Neural cell (in vitro differentiated cells): Measurements from ENCODE around the gene PLXNA3. TPM values are rescaled to one million over a fixed set of nuclear protein-coding genes. Genes with fewer than 3 reads are reported as not detected.

ENCODE experiments used
- H2AFZ ChIP-seq: fragments of 200-600, 300-800 bp; sonication (generic), shearing (Covaris generic); 2 replicates; pipeline ENCODE4 v1.6.0; 2014; ENCODE audit warnings: low read depth, mild to moderate bottlenecking, antibody characterized with exemption, low read length, moderate library complexity
- H3F3A ChIP-seq: fragments of 200-600 bp; shearing (Covaris generic); 2 replicates; pipeline ENCODE4 v1.6.1; 2016; ENCODE audit warnings: mild to moderate bottlenecking, moderate library complexity, mixed read lengths, antibody characterized with exemption, low read length; ENCODE audit not compliant: insufficient read depth, poor library complexity, severe bottlenecking
- H3K27ac ChIP-seq: fragments of 200-600, 300-800 bp; sonication (generic), shearing (Covaris generic); 2 replicates; pipeline ENCODE4 v1.5.1; 2014; ENCODE audit warnings: mild to moderate bottlenecking, low read length, moderate library complexity
- H3K27me3 ChIP-seq: fragments of 300-800, 200-600 bp; sonication (generic), shearing (Covaris generic); 2 replicates; pipeline ENCODE4 v1.6.0; 2014; ENCODE audit warnings: mild to moderate bottlenecking, low read depth, low read length, moderate library complexity; ENCODE audit not compliant: insufficient read depth
- H3K36me3 ChIP-seq: fragments of 300-800, 200-600 bp; sonication (generic), shearing (Covaris generic); 2 replicates; pipeline ENCODE4 v1.5.1; 2014; ENCODE audit warnings: mild to moderate bottlenecking, antibody characterized with exemption, low read length, moderate library complexity; ENCODE audit not compliant: insufficient read depth
- H3K4me2 ChIP-seq: fragments of 300-800, 200-600 bp; sonication (generic), shearing (Covaris generic); 2 replicates; pipeline ENCODE4 v1.6.0; 2014; ENCODE audit warnings: mild to moderate bottlenecking, low read length
- H3K4me3 ChIP-seq: fragments of 300-800, 200-600 bp; sonication (generic), shearing (Covaris generic); 2 replicates; pipeline ENCODE4 v1.5.1; 2014; ENCODE audit warnings: mild to moderate bottlenecking, low read length, moderate library complexity
- H3K79me2 ChIP-seq: fragments of 200-600 bp; shearing (Covaris generic); replicated peaks from 2 replicates; pipeline ENCODE4 v1.6.0; 2014; ENCODE audit warnings: mild to moderate bottlenecking, low read length, moderate library complexity; ENCODE audit not compliant: insufficient read depth
- H3K9ac ChIP-seq: fragments of 300-800, 200-600 bp; sonication (generic), shearing (Covaris generic); 2 replicates; pipeline ENCODE4 v1.6.1; 2016; ENCODE audit warnings: mild to moderate bottlenecking, low read length, mixed read lengths
- H3K9me2 ChIP-seq: fragments of 200-600 bp; shearing (Covaris generic); 2 replicates; pipeline ENCODE4 v1.6.1; 2016; ENCODE audit warnings: mild to moderate bottlenecking, low read length, mixed read lengths; ENCODE audit not compliant: insufficient read depth
- H3K9me3 ChIP-seq: fragments of 200-600, 300-800 bp; sonication (generic), shearing (Covaris generic); 2 replicates; pipeline ENCODE4 v1.6.1; 2016; ENCODE audit warnings: mild to moderate bottlenecking, mixed run types, low read length, moderate library complexity, mixed read lengths
- H4K20me1 ChIP-seq: fragments of 200-600 bp; shearing (Covaris generic); 2 replicates; pipeline ENCODE4 v1.6.1; 2016; ENCODE audit warnings: mild to moderate bottlenecking, mixed run types; ENCODE audit not compliant: insufficient read depth
- EP300 ChIP-seq: fragments of 450-650 bp; conservative IDR thresholded peaks from 2 replicates; pipeline ENCODE4 v1.6.1; 2014; ENCODE audit warnings: antibody characterized with exemption, mild to moderate bottlenecking, moderate library complexity; ENCODE audit not compliant: poor library complexity, severe bottlenecking
- EZH2 ChIP-seq: fragments of 200-600, 300-800 bp; shearing (Covaris generic), sonication (generic); IDR thresholded peaks from 2 replicates; pipeline ENCODE4 v1.6.1; 2014; ENCODE audit warnings: antibody characterized with exemption, low read length, borderline replicate concordance, mild to moderate bottlenecking; ENCODE audit not compliant: insufficient read depth, poor library complexity, severe bottlenecking
- MXI1 ChIP-seq: fragments of 450-650 bp; conservative IDR thresholded peaks from 2 replicates; pipeline ENCODE4 v1.6.1; 2014; ENCODE audit warnings: antibody characterized with exemption, mild to moderate bottlenecking; ENCODE audit not compliant: poor library complexity, severe bottlenecking
- POLR2AphosphoS5 ChIP-seq: IDR thresholded peaks from 2 replicates; pipeline ENCODE4 v1.6.1; 2012
- RAD21 ChIP-seq: fragments of 450-650 bp; conservative IDR thresholded peaks from 2 replicates; pipeline ENCODE4 v1.6.1; 2014; ENCODE audit warnings: antibody characterized with exemption, mild to moderate bottlenecking, moderate library complexity
- REST ChIP-seq: IDR thresholded peaks from 2 replicates; pipeline ENCODE4 v1.6.1; 2012; ENCODE audit warnings: borderline replicate concordance
- SMC3 ChIP-seq: fragments of 450-650 bp; conservative IDR thresholded peaks from 2 replicates; pipeline ENCODE4 v1.6.1; 2014; ENCODE audit warnings: antibody characterized with exemption, mild to moderate bottlenecking, moderate library complexity; ENCODE audit not compliant: poor library complexity
- TAF1 ChIP-seq: IDR thresholded peaks from 2 replicates; pipeline ENCODE4 v1.6.1; 2012; ENCODE audit warnings: low read depth
- polyA plus RNA-seq: library from polyadenylated mRNA; depleted of rRNA; stranded (reverse); fragments of >200 nt; gene quantifications from 2 replicates; pipeline ENCODE4 v1.2.3, GENCODE V29; 2014
- TF ChIP-seq, protein P1 (sequence below): fragments of 450-650 bp; IDR thresholded peaks from 2 replicates; pipeline ENCODE4 v1.5.1; 2014; ENCODE audit warnings: antibody characterized with exemption, mild to moderate bottlenecking, moderate library complexity; ENCODE audit not compliant: poor library complexity, severe bottlenecking

Gene PLXNA3
- polyA plus RNA-seq, 1 donor from 2014 or later, result 17.2 TPM

DNA sequence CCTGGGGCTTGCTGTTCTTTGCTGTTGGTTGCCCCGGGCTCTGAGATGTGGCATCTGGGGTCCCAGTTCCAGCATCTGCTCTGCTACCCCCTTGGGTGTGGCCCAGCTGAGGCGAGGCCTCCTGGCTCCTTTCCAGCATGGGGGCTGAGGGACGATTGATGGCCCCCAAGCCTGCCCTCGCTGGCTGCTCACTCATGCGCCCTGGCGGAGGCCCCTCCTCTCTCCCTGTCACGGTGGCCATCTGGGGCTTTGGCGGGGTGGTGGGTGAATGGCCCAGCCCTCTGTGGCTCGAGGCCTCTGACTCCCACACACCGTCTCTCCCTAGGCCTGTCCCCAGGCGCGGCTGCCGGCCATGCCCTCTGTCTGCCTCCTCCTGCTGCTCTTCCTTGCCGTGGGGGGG, 1.8 kb downstream of the PLXNA3 start:
- no peak for TF ChIP-seq RAD21
- no peak for TF ChIP-seq TAF1
- TF ChIP-seq, protein P1, sequence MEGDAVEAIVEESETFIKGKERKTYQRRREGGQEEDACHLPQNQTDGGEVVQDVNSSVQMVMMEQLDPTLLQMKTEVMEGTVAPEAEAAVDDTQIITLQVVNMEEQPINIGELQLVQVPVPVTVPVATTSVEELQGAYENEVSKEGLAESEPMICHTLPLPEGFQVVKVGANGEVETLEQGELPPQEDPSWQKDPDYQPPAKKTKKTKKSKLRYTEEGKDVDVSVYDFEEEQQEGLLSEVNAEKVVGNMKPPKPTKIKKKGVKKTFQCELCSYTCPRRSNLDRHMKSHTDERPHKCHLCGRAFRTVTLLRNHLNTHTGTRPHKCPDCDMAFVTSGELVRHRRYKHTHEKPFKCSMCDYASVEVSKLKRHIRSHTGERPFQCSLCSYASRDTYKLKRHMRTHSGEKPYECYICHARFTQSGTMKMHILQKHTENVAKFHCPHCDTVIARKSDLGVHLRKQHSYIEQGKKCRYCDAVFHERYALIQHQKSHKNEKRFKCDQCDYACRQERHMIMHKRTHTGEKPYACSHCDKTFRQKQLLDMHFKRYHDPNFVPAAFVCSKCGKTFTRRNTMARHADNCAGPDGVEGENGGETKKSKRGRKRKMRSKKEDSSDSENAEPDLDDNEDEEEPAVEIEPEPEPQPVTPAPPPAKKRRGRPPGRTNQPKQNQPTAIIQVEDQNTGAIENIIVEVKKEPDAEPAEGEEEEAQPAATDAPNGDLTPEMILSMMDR, result no peak
- TF ChIP-seq POLR2AphosphoS5, result no peak
- TF ChIP-seq SMC3, result no peak
- no peak for TF ChIP-seq MXI1
- no peak for TF ChIP-seq EP300
- TF ChIP-seq REST, result no peak
- TF ChIP-seq EZH2, result no peak
- Histone ChIP-seq H4K20me1 (no peaks in the 10 kb centered on the region), H3K4me3 (peak overlapping the region; percentile 85), H3K27me3 (no peaks in the 10 kb centered on the region), H3K4me2 (peak overlapping the region; percentile 30), H3K79me2 (peaks cover 18% of the 10 kb centered on the region), H3K36me3 (no peaks in the 10 kb centered on the region), H3F3A (no peaks in the 10 kb centered on the region), H3K9me2 (no peaks in the 10 kb centered on the region), H2AFZ (no peak overlapping the region), H3K9ac (peak overlapping the region; percentile 82), H3K9me3 (no peaks in the 10 kb centered on the region), H3K27ac (no peak overlapping the region)

DNA sequence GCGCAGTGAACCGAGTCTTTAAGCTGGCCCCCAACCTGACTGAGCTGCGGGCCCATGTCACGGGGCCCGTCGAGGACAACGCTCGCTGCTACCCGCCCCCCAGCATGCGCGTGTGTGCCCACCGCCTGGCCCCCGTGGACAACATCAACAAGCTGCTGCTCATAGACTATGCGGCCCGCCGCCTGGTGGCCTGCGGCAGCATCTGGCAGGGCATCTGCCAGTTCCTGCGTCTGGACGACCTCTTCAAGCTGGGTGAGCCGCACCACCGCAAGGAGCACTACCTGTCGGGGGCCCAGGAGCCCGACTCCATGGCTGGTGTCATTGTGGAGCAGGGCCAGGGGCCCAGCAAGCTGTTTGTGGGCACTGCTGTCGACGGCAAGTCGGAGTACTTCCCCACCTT, 2.2 kb downstream of the PLXNA3 start:
- Histone ChIP-seq H3K9ac (no peak overlapping the region), H4K20me1 (no peaks in the 10 kb centered on the region), H3K27ac (no peak overlapping the region), H3K79me2 (peaks cover 18% of the 10 kb centered on the region), H3K9me3 (no peaks in the 10 kb centered on the region), H3K36me3 (no peaks in the 10 kb centered on the region), H3K4me3 (peak overlapping the region; percentile 85), H3K9me2 (no peaks in the 10 kb centered on the region), H3K4me2 (no peak overlapping the region), H2AFZ (no peak overlapping the region), H3F3A (no peaks in the 10 kb centered on the region), H3K27me3 (no peaks in the 10 kb centered on the region)
- TF ChIP-seq RAD21, result no peak
- TF ChIP-seq TAF1, result no peak
- TF ChIP-seq MXI1, result no peak
- no peak for TF ChIP-seq EP300
- no peak for TF ChIP-seq SMC3
- TF ChIP-seq, protein P1, result no peak
- no peak for TF ChIP-seq POLR2AphosphoS5
- TF ChIP-seq REST, result no peak
- no peak for TF ChIP-seq EZH2
